Effector CD4-positive, alpha-beta T cell (primary cell): ENCODE results near the gene ATP6AP1.
"Not testable (repeated sequence)": the region's sequence is repeated elsewhere in the genome, so short reads cannot be mapped to it uniquely, and the experiment has no call there.

Experiments used
- DNase-seq: peaks from one replicate; pipeline ENCODE4 v3.0.0-alpha.2; 2020

The ATP6AP1 gene

GRCh38 chrX:154399527-154400368, 28.7 kb upstream of the ATP6AP1 start:
- DNase-seq: no peak

DNA sequence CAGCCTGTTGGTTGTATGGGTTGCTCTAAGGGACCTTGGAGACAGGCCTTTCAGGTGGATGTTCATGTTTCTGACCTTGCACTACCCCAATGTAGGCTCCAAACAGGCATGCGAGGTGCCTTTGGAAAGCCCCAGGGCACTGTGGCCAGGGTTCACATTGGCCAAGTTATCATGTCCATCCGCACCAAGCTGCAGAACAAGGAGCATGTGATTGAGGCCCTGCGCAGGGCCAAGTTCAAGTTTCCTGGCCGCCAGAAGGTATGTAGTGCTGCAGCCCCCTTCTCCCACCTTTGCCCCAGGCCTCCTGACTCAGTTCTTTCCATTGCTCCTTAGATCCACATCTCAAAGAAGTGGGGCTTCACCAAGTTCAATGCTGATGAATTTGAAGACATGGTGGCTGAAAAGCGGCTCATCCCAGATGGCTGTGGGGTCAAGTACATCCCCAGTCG, 28.1 kb upstream of the ATP6AP1 start:
- not testable (repeated sequence) for DNase-seq

DNA sequence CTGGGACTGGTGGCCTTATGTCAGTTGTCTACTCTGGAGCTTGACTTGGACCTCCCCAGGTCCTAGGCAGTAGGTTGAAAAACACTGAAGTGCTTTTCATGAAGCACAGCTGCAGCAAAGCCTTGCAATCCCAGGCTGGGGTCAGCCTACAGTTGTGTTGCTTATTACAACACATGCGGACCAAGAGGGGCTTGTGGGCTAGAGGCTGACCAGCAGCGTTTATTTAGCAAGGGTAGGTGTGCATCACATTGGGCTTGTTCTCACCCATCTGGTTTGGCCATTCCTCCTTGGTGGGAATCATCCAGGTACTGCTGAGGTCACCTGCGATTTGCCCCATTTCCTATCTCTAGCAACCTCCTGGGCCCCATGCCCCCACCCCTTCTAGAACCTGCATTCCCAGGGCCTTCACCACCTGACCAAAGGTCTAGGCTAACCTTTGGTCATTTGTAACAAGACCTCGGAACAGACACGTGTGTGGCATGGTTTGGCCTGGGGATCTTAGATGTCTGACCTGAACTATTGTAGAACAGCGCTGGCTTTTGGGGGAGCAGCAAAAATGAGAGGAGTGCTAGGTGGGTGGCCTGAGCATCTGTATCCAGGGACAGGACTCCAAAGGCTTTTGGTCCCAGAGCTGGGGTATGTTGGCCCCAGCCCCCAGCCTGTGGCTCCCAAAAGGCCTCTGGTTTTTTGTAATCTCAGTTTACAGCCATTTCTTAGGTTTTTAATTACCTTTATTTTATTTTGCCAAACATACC, 27.3 kb upstream of the ATP6AP1 start:
- no peak for DNase-seq

GRCh38 chrX:154401918-154402621, 26.4 kb upstream of the ATP6AP1 start:
- DNase-seq: no peak

DNA sequence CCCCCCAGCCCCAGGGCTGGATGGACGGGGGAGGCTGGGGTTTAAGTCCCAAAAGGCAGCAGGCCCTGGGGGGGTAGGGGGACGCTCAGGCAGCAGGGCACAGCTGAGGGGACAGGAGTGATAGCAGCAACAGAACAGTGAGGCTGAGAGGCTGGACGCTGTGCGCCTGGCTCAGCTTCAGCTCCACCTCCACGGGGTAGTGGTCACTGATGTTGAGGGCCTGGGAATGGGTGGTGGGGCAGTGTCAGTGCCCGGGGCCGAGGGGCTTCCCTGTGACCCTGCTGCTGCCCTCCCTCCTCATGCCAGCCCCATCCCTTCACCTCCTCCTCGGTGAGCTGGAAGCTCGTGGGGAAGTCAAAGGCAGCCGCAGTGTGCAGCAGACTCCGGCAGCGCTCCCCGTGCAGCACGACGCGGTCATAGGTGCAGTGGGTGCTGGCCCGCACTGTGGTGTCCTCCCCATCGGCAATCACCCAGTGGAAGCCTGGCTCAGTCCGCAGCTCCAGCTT, 25.8 kb upstream of the ATP6AP1 start:
- DNase-seq: no peak

DNA sequence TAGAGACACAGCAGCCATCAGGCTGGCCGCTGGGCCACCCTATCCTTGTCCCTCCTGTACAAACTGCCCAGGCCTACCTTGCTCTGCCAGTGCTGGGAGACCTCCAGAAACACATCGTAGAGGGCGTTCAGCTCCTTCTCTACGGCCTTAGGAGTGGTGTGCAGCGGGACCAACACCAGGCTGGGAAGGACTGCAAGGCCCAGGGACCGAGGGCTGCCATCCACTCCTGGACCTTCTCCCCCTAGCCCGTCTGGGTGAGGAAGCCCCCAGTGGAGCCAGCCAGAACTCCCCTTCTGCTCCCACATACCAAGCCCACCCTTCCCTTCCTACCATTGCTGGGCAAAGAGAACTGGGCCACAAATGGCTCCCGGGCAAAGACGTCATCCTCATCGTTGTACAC, 25.3 kb upstream of the ATP6AP1 start:
- DNase-seq: no peak

DNA sequence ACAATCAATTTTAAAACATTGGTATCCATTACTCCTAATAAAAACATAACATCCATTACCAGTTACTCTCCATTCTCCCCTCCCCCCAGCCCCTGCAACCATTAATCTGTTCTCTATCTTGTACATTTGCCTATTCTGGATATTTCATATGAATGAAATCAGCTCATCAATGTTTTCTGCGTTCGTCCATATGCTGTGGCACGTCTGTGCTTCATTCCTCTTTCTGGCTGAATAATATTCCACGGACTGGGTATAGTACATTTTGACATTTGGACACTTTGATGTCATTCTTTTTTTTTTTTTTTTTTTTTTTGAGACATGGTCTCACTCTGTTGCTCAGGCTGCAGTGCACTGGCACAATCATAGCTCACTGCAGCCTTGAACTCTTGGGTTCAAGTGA, 24.6 kb upstream of the ATP6AP1 start:
- DNase-seq: no peak

DNA sequence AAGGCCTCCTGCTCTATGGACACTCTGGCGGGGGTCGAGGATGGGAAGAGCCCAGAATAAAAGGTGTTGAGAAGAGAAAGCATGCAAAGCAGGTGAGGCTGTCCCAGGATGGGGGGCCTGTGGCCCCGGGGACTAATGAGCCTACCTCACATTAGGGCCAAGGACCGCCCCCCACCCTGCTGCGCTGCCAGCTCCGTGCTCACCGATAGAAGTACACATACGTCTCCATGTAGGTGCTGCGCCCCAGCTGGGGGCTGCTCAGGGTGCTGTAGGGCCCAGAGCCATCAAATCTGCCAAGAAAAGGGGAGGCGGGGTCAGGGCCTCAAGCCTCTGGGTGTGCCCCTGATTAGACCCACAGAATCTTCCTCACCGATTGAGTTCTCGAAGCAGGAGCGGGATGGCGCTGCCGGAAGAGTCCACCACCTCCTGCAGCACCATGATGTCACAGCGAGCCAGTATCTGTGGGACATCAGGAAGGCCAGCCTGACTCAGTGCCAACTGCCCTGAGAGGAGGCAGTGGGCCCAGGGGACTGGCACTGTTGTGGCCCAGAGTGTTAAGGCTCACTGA, 23.8 kb upstream of the ATP6AP1 start:
- DNase-seq: no peak

DNA sequence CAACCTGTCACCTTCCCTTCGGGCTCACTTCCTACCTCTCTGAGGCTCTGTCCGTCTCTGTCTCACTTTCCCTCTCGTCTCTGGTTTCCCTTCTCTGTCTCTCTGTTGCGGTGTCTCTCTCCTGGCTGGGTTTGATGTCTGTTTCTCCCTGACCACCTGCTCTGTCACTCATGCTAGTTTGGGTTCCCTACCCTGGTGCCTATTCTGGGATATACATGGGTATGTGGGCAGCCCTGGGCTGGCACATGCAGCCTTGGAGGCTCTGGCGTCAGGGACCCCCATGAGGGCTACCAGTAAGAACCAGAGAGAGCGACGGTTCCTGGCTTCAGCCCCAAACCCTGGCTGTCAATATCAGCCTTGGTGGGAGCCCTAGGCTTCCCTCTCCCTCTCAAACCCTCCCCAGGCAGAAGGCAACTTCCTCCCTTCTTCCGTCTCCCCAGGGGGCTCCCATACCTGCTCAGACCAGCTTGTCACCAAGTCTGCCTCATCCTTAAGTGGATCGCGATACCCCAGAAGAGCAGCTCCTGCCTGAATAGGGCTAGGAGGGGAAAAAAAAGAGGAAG, 19.7 kb upstream of the ATP6AP1 start:
- DNase-seq: no peak

- no peak for DNase-seq
Measured at GRCh38 chrX:154409222-154409871, 19.1 kb upstream of the ATP6AP1 start, which contains the start of gene DNASE1L1. TSS of gene DNASE1L1 (minus strand) at chrX:154409254. CDS start at chrX:154405568, 3,686 bp downstream.

- DNase-seq: no peak
Measured at GRCh38 chrX:154411981-154412340, 16.5 kb upstream of the ATP6AP1 start.

GRCh38 chrX:154412468-154412867, 16.0 kb upstream of the ATP6AP1 start:
- no peak for DNase-seq

- DNase-seq: no peak
Measured at GRCh38 chrX:154413142-154413541, 15.3 kb upstream of the ATP6AP1 start.

- no peak for DNase-seq
Measured at GRCh38 chrX:154417157-154417556, 11.3 kb upstream of the ATP6AP1 start.

DNA sequence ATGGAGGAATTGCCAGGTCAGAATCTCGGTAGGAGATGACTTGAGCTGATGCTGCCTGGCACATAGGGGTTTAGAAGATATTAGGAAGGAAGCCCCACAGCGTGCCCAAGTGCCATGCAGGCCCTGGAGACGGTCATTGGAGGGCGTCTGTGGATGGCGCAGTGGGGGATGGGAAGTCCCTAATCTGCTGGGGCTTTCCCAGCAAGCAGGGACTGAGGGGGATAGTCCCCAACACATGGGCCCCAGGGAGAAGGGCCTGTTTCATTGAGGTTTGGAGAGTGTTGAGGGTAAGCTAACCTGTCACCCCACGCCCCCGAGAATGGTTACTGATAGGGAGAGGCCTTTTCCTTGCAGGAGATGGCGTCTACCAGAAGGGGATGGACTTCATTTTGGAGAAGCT, 9.3 kb upstream of the ATP6AP1 start:
- no peak for DNase-seq

DNA sequence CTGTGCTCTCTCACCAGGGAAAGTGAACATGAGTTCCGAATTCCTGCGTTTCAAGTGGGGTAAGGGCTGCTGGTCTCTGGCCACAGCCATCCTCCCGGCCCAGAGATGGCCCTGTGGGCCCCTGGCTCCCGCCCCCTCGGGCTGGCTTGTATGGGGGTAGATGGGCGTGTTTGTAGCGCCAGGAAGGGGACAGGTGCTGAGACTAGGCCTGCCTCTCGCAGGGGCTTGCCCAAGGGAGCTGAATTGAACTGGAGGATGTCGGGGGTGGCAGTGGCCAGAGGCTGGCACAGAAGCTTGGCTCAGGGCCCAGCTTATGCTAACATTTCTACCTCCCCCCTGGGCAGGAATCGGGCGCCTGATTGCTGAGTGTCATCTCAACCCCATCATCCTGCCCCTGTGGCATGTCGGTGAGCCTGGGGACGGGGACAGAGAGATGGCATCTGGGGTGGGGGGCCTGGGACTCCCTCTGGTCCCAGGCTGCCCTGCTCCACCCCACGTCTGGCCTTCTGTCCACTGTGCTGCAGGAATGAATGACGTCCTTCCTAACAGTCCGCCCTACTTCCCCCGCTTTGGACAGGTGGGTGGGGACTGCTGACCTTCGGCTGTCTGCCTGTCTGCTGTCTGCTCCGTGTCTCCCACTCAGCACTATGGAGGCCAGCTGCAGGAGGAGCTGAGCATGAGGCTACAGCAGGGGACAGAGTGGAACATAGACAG, 8.6 kb upstream of the ATP6AP1 start:
- no peak for DNase-seq

DNA sequence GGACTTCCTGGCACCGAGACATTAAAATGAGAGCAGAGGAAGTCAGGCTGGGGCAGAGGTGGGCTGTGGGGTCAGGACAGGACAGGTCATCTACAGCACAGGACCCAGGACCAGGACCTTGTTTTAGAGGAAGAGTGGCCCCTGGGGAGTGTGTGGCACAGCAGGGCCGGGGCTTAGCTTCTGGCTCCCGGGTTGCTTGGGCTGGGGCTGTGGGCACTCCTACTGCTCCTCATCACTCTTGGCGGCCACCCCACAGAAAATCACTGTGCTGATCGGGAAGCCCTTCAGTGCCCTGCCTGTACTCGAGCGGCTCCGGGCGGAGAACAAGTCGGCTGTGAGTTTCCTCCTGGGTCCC, 8.1 kb upstream of the ATP6AP1 start:
- DNase-seq: no peak

DNA sequence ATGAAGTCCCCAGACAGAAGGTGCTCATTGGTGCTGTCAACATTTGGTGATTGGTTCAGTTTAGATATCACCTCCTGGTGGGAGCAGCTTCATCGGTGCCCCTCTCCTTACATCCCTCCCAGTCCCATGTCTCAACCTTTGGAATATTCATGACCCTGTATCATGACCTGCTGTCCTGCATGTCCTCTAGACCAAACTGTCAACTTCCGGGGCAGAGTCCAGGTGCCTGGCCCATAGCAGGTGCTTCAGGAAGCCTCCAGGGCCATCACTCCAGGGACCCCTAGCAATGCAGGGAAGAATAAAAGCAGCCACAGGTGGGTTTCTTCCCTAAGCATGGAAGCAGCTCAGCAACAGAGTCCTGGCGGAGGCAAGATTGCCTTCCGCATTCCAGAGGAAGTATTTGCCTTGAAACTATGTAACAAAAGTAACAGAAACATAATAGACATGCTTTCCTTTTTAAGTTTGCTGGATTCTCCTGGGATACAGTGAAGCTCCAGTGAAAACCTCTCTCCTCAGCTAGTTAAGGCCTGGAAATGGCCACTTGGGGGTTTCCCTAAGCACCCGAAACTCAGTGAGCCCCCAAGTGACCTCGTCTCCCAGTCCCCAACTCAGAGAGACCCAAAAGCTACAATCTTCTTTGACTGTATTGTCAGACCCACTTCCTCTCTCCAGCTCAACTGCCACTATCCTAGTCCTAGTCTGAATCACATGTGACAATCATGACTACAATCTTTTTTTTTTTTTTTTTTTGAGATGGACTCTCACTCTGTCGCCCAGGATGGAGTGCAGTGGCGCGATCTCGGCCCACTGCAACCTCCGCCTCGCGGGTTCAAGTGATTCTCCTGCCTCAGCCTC, 1.3 kb upstream of the ATP6AP1 start:
- DNase-seq: no peak

DNA sequence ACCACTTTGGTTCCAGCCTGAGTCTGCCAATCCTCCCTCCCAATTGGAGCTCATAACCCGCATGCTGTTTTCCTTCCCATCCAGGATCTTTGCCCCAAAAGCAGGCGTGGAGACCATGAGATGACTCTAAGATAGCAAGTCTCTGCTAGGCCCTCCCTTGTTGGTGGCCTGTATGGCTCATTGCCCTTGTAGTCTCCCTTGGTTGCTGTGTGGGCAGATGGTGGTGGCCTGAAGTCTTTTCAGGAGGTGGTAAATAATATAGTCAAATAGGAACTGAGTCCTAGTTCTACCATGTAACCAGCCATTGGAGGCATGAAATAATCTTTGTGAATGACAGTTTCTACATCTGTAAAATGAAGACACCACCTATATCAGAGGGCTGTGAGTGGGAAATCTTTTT, 1.2 kb downstream of the ATP6AP1 start:
- no peak for DNase-seq

DNA sequence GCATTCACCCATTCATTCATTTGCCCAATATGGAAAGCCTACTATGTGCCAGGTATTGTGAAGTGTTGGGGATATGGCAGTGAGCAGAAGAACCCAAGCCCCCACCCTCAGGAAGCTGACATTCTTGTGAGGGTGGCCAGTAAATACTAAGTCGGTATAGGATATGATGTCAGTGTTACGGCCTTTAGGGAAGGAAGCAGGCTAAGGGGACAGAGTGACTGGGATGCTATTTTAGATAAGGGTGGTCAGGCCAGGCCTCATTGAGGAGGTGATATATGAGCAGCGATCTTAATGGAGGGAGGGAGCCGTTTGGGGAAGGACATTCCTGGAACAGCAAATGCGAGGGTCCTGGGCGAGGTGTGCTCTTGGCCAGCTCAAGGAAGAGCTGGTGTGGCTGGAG, 2.0 kb downstream of the ATP6AP1 start:
- no peak for DNase-seq
